Ishikawa (cell line): ENCODE data around the gene DCLRE1B.

Experiments
- CEBPB ChIP-seq: IDR thresholded peaks from 2 replicates; pipeline ENCODE4 v1.6.1; 2012
- CREB1 ChIP-seq: IDR thresholded peaks from 2 replicates; pipeline ENCODE4 v1.6.1; 2012; ENCODE audit warnings: low read depth
- EGR1 ChIP-seq: IDR thresholded peaks from 2 replicates; pipeline ENCODE4 v1.6.1; 2012
- EP300 ChIP-seq: IDR thresholded peaks from 2 replicates; pipeline ENCODE4 v1.6.1; 2012; ENCODE audit warnings: borderline replicate concordance
- FOXM1 ChIP-seq: IDR thresholded peaks from 2 replicates; pipeline ENCODE4 v1.6.1; 2012; ENCODE audit warnings: low read depth, borderline replicate concordance
- RAD21 ChIP-seq: IDR thresholded peaks from 2 replicates; pipeline ENCODE4 v1.6.1; 2012; ENCODE audit warnings: low read depth
- TAF1 ChIP-seq: IDR thresholded peaks from 2 replicates; pipeline ENCODE4 v1.6.1; 2012; ENCODE audit warnings: low read depth, mild to moderate bottlenecking
- YY1 ChIP-seq: IDR thresholded peaks from 2 replicates; pipeline ENCODE4 v1.6.1; 2012; ENCODE audit warnings: low read depth
- ZBTB7A ChIP-seq: IDR thresholded peaks from 2 replicates; pipeline ENCODE4 v1.6.1; 2012; ENCODE audit warnings: low read depth
- TF ChIP-seq, protein P1 (sequence below): IDR thresholded peaks from 2 replicates; pipeline ENCODE4 v1.6.1; 2012; ENCODE audit warnings: low read depth, mild to moderate bottlenecking
- TF ChIP-seq, protein P2 (sequence below): IDR thresholded peaks from 2 replicates; pipeline ENCODE4 v1.6.1; 2012
- TF ChIP-seq, protein P3 (sequence below): IDR thresholded peaks from 2 replicates; pipeline ENCODE4 v1.6.1; 2012

DNA sequence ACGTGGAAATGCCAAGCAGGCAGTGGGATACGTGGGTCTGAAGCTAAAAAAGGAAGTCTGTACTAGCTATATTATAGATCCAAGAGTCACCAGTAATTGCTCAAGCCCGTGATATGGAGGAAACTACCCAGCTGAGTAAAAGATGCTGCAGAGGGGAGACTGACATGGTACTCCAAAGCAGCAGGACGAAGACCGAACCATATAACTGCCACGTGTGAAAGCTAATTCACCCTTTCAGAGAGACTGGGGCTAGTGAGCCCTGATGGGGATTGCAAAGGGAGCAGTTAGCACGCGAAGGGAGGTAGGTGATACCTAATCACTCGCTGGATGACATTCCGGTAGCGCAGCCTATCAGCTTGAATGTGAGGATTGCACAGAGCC, 843 bp upstream of the DCLRE1B start:
- TF ChIP-seq ZBTB7A (no peak), EP300 (no peak), CEBPB (no peak), YY1 (no peak), RAD21 (no peak), FOXM1 (no peak), TAF1 (no peak), EGR1 (no peak), CREB1 (no peak)
- TF ChIP-seq, protein P1, sequence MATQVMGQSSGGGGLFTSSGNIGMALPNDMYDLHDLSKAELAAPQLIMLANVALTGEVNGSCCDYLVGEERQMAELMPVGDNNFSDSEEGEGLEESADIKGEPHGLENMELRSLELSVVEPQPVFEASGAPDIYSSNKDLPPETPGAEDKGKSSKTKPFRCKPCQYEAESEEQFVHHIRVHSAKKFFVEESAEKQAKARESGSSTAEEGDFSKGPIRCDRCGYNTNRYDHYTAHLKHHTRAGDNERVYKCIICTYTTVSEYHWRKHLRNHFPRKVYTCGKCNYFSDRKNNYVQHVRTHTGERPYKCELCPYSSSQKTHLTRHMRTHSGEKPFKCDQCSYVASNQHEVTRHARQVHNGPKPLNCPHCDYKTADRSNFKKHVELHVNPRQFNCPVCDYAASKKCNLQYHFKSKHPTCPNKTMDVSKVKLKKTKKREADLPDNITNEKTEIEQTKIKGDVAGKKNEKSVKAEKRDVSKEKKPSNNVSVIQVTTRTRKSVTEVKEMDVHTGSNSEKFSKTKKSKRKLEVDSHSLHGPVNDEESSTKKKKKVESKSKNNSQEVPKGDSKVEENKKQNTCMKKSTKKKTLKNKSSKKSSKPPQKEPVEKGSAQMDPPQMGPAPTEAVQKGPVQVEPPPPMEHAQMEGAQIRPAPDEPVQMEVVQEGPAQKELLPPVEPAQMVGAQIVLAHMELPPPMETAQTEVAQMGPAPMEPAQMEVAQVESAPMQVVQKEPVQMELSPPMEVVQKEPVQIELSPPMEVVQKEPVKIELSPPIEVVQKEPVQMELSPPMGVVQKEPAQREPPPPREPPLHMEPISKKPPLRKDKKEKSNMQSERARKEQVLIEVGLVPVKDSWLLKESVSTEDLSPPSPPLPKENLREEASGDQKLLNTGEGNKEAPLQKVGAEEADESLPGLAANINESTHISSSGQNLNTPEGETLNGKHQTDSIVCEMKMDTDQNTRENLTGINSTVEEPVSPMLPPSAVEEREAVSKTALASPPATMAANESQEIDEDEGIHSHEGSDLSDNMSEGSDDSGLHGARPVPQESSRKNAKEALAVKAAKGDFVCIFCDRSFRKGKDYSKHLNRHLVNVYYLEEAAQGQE, result no peak
- TF ChIP-seq, protein P2, sequence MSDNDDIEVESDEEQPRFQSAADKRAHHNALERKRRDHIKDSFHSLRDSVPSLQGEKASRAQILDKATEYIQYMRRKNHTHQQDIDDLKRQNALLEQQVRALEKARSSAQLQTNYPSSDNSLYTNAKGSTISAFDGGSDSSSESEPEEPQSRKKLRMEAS, result no peak; the same call in 1 of the 2 replicates
- TF ChIP-seq, protein P3, sequence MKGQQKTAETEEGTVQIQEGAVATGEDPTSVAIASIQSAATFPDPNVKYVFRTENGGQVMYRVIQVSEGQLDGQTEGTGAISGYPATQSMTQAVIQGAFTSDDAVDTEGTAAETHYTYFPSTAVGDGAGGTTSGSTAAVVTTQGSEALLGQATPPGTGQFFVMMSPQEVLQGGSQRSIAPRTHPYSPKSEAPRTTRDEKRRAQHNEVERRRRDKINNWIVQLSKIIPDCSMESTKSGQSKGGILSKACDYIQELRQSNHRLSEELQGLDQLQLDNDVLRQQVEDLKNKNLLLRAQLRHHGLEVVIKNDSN, result no peak
